Effector memory CD8-positive, alpha-beta T cell (primary cell): ENCODE measurements around the gene ATG2B.

ENCODE experiments used
- ATAC-seq: fragments of 150-1000 bp; cut with Tn5 transposase; replicated peaks from 2 replicates; pipeline ENCODE4 v1.10.0; 2021; ENCODE audit warnings: mild to moderate bottlenecking, moderate library complexity
- DNase-seq, 3 experiments: peaks; one replicate each; pipeline ENCODE4 v3.0.0; 2021
- H3K27ac Mint-ChIP-seq, 2 donors: one replicate each; pipeline ENCODE4 v1.8.0; 2022; ENCODE audit warnings: mild to moderate bottlenecking in 2 of 2, mixed read lengths in 2 of 2, moderate library complexity in 2 of 2
- H3K27me3 Mint-ChIP-seq, 2 donors: one replicate each; pipeline ENCODE4 v1.8.0; 2022; ENCODE audit warnings: mixed read lengths in 2 of 2
- H3K36me3 Mint-ChIP-seq: one replicate; pipeline ENCODE4 v1.8.0; 2022; ENCODE audit warnings: mild to moderate bottlenecking, moderate library complexity, mixed read lengths; ENCODE audit not compliant: insufficient read depth
- H3K4me1 Mint-ChIP-seq, 2 donors: one replicate each; pipeline ENCODE4 v1.8.0; 2022; ENCODE audit warnings: low read depth in 2 of 2, mixed read lengths in 2 of 2
- H3K4me3 Mint-ChIP-seq, 2 donors: one replicate each; pipeline ENCODE4 v1.8.0; 2022; ENCODE audit warnings: mild to moderate bottlenecking in 2 of 2, mixed read lengths in 2 of 2, moderate library complexity in 2 of 2
- H3K9me3 Mint-ChIP-seq, 2 donors: one replicate each; pipeline ENCODE4 v1.8.0; 2022; ENCODE audit warnings: mixed read lengths in 2 of 2

Gene ATG2B

DNA sequence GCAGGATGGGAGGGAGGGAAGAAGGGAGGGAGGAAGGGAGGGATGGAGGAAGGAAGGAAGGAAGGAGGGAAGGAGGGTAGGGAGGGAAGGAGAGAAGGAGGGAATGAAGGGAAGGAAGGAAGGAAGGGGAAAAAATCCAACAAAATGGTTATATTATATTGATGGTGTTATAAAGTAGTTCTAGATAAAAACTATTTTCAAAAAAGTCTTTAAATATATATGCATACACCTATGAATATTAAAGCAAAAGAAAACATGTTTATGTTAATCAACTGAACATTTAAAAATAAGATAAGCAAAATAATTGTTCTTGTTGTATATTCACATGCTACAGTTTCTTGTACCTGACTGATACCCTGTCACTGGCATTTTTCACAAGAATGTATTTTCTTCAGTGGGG, 105.2 kb downstream of the ATG2B start:
- ATAC-seq (no peak), DNase-seq (no peak)
- no peaks in the 10 kb centered on the region for H3K9me3 Mint-ChIP-seq
- no peaks in the 10 kb centered on the region for H3K4me1 Mint-ChIP-seq
- H3K4me3 Mint-ChIP-seq, result no peak overlapping the region
- H3K27ac Mint-ChIP-seq, result no peak overlapping the region
- H3K36me3 Mint-ChIP-seq, result no peaks in the 10 kb centered on the region
- peaks cover 51 to 55% of the 10 kb centered on the region in 2 donors for H3K27me3 Mint-ChIP-seq

DNA sequence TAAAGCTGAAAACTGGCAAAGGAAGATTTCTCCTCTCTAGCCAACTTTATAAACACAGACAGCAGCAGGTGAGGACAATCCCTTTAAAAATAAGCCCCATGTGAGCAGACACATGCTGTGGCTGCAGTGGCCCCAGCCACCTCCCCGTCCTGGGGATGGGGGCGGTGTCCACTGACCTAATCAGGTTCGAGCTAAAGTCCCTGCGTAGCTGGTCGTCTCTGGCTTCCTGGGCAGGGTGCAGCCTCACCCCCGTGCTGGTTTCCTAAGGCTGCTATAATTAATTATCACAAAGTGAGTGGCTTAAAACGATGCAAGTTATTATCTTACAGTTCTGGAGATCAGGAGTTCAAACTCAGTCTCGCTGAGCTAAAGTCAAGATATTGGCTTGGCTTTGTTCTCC, 106.1 kb downstream of the ATG2B start:
- ATAC-seq, result no peak
- H3K9me3 Mint-ChIP-seq, result no peaks in the 10 kb centered on the region
- peaks cover 59 to 63% of the 10 kb centered on the region in 2 donors for H3K27me3 Mint-ChIP-seq
- no peak for DNase-seq
- H3K27ac Mint-ChIP-seq, result no peak overlapping the region
- H3K4me1 Mint-ChIP-seq, result no peaks in the 10 kb centered on the region
- no peak overlapping the region for H3K4me3 Mint-ChIP-seq
- H3K36me3 Mint-ChIP-seq, result no peaks in the 10 kb centered on the region

DNA sequence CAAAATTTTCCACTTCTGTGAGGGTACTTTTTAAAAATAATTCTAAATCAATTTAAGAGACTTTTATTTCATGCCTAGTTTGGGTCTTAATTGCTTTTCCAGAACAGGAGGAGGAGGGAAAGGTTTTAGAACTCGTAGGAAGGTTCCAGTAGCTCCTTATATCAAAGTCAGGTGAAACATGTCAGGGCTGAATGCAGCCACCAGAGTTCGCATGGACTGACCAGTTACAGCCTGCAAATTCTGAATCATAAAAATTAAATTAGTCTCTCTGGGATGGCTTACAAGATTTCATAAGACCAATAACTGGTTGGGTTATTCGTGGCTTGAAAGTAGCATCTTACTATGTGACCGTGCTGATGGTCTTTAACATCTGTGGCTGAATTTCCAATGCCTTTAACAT, 106.7 kb downstream of the ATG2B start:
- H3K9me3 Mint-ChIP-seq, result no peaks in the 10 kb centered on the region
- DNase-seq, result no peak
- no peak overlapping the region for H3K27ac Mint-ChIP-seq
- H3K27me3 Mint-ChIP-seq, result peaks cover 64 to 70% of the 10 kb centered on the region in 2 donors
- no peaks in the 10 kb centered on the region for H3K36me3 Mint-ChIP-seq
- no peak overlapping the region for H3K4me3 Mint-ChIP-seq
- no peak for ATAC-seq
- no peaks in the 10 kb centered on the region for H3K4me1 Mint-ChIP-seq

DNA sequence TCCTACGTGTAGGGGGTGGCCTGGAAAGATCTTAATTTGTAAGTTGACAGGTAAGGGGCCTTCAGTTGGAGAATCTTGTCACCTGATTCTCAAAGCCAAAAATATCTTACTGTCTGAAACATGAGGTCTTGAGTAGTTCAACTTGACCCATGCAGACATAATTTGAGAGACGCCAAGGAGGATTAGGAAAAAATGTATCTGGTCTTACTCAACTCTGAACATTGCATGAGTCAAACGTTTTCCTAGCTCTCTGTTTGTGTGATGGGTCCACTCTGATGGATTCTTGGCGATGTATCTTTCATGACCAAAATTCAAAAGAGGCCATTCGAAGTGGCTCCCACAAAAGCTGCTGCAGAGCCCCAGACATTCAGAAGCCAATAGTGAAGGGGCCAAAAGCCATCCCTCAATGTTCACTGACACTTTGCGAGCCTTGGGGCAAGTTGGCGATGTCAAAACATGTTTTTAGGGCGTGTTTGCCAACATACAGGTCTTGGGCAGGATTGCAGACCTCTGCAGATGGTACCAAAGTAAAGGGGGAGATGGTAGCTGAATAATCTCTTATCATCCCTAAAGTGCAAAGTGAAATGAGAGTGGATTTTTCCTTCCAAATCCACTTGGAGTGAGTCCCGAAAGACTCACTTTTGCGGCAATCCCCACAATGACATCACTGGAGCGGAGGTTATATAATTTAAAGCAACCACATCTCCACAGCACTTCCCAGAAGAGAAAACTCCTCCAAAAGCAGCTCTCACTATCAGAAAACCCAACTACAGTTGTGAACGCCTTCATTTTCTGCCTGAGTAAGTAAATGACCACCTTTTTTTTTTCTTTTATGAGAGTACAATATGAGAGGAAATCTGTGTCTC, 107.4 kb downstream of the ATG2B start, which contains the start of gene BDKRB1:
Gene BDKRB1 (plus strand): TSS at position 710 of the 866 bp plus-strand sequence. CDS start 7,473 bp downstream, outside the sequence.
- no peak for ATAC-seq
- no peaks in the 10 kb centered on the region for H3K4me1 Mint-ChIP-seq
- peaks cover 64 to 71% of the 10 kb centered on the region in 2 donors for H3K27me3 Mint-ChIP-seq
- H3K9me3 Mint-ChIP-seq, result no peaks in the 10 kb centered on the region
- H3K36me3 Mint-ChIP-seq, result no peaks in the 10 kb centered on the region
- no peak within 1 kb of the TSS for H3K27ac Mint-ChIP-seq
- no peak within 1 kb of the TSS for H3K4me3 Mint-ChIP-seq
- DNase-seq, result no peak

DNA sequence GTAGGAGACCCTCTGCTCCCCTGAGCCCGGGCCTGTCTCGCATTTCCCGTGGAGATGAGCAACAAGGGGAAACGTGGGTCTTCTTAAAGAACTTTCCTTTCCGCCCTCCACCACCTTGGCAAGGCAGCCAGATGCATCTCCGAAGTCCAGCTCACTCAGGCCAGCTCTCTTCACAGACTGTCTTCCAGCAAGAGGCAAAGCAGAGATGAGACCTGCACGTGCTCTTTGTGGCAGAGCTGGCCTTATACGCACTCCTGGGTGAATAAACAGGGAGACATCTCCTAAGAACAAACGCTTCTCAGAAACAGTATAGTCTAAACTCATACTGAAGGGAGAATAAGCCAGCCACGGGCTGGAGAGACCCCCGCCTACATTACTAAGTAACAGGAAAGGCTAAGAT, 108.5 kb downstream of the ATG2B start:
- H3K27ac Mint-ChIP-seq, result no peak overlapping the region
- no peaks in the 10 kb centered on the region for H3K9me3 Mint-ChIP-seq
- DNase-seq (no peak), ATAC-seq (no peak)
- H3K27me3 Mint-ChIP-seq, result peaks cover 72 to 79% of the 10 kb centered on the region in 2 donors
- H3K4me3 Mint-ChIP-seq, result no peak overlapping the region
- H3K4me1 Mint-ChIP-seq, result no peaks in the 10 kb centered on the region
- no peaks in the 10 kb centered on the region for H3K36me3 Mint-ChIP-seq

DNA sequence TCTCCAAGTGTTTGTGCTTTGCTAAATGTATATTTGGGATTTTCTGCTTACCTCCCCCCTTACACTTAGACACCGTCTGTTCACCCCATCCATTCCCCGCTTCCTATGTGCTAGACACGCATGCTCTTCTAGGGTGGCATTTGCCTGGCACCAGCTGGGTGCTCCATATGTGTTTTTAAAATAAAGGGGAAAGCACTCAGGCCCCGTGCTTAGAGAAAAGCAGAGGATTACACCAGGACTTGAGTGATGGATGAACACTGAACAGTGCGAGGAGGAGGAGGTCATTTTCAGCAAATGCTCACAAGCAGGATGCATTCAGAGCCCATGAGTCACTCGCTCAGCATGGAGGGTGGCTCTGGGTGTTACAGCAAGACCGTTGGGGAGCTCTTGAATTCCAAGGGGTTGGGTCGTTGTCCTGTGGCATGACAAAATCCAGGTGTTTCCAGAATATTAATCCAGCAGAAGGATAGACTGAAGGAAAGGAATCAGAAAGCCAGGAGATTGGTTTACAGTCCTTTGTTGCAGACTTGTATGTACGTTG, 110.1 kb downstream of the ATG2B start:
- Mint-ChIP-seq H3K4me1 (no peaks in the 10 kb centered on the region), H3K27me3 (peaks cover 88 to 89% of the 10 kb centered on the region in 2 donors), H3K27ac (no peak overlapping the region), H3K36me3 (no peaks in the 10 kb centered on the region), H3K4me3 (no peak overlapping the region), H3K9me3 (no peaks in the 10 kb centered on the region)
- ATAC-seq, result no peak
- no peak for DNase-seq

DNA sequence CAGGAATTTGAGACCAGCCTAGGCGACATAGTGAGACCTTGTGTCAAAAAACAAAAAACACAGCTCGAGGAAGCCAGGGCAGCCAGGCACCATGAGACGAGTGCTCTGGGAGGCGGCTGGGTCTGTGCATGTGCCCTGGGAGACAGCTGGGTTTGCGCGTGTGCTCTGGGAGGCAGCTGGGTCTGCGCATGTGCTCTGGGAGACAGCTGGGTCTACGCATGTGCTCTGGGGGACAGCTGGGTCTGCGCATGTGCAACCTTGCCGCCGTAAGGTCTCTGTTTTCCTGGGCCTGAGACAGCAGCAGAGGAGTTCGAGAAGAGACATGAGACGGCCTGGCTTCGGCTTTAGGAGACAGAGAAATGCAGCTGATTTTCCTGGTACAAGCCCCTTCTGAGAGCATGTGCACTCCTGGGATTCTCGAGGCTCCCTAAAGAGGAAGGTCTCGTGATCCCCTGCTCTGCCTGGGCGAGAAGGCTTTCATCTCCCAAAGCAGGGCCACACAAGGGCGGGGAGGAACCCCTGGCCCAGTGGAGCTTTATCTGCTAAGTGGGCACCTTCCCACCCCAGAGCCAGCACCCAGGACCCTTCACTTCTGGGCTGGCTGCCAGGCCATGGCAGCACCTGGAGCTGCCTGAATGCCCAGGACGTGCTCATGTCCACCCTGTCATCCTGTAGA, 110.7 kb downstream of the ATG2B start:
- H3K27ac Mint-ChIP-seq, result no peak overlapping the region
- H3K9me3 Mint-ChIP-seq, result no peaks in the 10 kb centered on the region
- peaks cover 86 to 89% of the 10 kb centered on the region in 2 donors for H3K27me3 Mint-ChIP-seq
- no peak for DNase-seq
- H3K4me1 Mint-ChIP-seq, result no peaks in the 10 kb centered on the region
- ATAC-seq, result no peak
- no peak overlapping the region for H3K4me3 Mint-ChIP-seq
- H3K36me3 Mint-ChIP-seq, result no peaks in the 10 kb centered on the region

DNA sequence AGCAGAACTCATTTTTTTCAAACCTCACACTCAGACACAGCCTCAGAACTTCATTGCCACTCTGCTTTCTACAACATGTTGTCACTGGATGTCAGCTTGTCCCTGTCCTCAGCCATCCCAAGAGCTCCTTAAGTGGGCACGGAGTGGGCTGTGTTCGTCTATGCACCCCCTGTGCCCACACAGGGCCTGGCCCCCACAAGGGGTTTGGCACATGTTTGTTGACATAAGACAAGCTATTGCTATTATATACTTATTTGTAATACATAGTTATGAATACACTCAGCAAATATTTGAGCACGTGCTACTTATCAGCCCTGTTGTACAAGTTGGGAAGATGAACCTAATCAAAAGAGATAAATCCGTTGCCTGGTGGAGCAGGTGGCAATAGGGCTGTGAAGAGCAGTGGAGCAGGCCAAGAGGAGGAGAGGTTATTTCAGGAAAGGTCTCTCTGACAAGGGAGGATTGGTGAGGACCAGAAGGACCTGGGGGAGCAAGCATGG, 111.4 kb downstream of the ATG2B start:
- DNase-seq, result no peak
- Mint-ChIP-seq H3K9me3 (no peaks in the 10 kb centered on the region), H3K4me3 (no peak overlapping the region), H3K27ac (no peak overlapping the region), H3K36me3 (no peaks in the 10 kb centered on the region), H3K27me3 (peaks cover 79 to 89% of the 10 kb centered on the region in 2 donors), H3K4me1 (no peaks in the 10 kb centered on the region)
- ATAC-seq, result no peak

DNA sequence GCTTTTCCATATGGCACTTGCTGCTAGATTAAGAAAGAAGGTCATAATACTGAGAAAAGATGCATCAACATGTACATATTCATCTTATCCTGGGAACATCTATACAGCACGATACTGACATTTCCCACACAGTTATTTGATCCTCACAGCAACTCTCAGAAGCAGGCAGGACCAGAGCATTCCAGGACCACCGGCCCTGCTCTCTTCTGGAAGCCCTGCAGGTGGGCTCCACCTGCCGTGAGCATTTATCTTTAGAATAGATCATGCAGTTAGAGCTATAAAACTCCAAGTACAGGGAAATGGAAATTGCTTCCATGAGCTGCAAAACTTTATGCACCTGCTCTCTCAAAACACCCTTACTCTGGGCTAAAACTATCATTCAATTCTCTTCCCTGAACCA, 112.7 kb downstream of the ATG2B start:
- peaks cover 69 to 98% of the 10 kb centered on the region in 2 donors for H3K27me3 Mint-ChIP-seq
- H3K4me3 Mint-ChIP-seq, result no peak overlapping the region
- ATAC-seq (no peak), DNase-seq (no peak)
- no peaks in the 10 kb centered on the region for H3K4me1 Mint-ChIP-seq
- H3K27ac Mint-ChIP-seq, result no peak overlapping the region
- H3K9me3 Mint-ChIP-seq, result no peaks in the 10 kb centered on the region
- no peaks in the 10 kb centered on the region for H3K36me3 Mint-ChIP-seq

DNA sequence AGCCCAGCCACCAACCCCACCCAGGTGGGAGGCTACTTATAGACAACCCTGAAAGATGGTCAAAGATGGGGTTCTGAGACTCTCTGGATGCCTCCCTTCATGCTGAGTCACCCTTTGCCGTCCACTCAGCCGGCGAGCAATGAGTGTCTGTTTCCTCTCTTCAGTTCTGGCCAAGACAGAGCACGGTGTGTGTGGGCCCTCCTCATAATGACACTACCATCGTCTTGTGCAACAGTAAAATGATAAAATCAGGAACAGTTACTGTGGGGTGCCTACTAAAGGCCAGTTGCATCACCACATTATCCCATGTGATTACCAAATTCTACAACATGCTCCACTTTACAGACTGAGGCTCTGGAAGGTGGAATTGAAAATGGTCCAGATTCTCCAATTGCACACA, 114.1 kb downstream of the ATG2B start:
- no peak for ATAC-seq
- DNase-seq, result no peak
- Mint-ChIP-seq H3K27ac (no peak overlapping the region), H3K27me3 (peaks cover 63 to 90% of the 10 kb centered on the region in 2 donors), H3K4me1 (no peaks in the 10 kb centered on the region), H3K4me3 (no peak overlapping the region), H3K9me3 (no peaks in the 10 kb centered on the region), H3K36me3 (no peaks in the 10 kb centered on the region)

DNA sequence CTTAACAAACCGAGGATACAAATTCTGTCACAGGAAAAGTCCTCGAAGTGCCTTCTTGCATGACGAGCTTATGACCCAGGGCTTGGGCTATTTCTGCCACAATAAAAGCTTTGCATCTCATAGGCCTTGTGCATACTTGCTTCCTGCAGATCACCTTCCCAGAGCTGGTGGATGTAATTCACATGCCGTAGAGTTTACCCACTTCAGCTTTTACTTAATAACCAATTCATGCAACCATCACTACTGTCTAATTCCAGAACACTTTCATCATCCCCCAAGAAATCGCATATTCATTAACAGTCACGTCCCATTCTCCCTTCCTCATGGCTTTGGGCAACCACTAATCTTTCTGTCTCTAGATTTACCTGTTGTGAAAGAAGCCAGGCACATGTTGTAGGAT, 116.1 kb downstream of the ATG2B start:
- no peak overlapping the region for H3K4me3 Mint-ChIP-seq
- H3K36me3 Mint-ChIP-seq, result peaks cover under 1% of the 10 kb centered on the region
- H3K4me1 Mint-ChIP-seq, result no peaks in the 10 kb centered on the region
- H3K27ac Mint-ChIP-seq, result no peak overlapping the region
- ATAC-seq, result no peak
- H3K27me3 Mint-ChIP-seq, result peaks cover 43 to 73% of the 10 kb centered on the region in 2 donors
- DNase-seq, result no peak
- no peaks in the 10 kb centered on the region for H3K9me3 Mint-ChIP-seq

DNA sequence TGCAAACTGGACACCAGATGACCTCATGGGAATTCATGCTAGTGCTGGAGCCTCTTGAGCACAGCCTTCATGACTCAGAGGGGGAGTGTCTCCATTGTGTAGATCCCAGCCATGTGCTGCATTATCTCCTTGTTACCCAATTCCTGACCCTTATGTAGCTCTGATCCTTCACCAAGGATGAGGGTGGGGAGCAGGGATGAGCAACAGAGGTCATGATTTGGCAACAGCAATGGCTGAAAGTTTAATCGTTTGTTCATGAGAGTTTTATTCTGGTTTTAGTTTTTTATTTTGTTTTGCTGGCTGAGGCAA, 116.6 kb downstream of the ATG2B start:
- H3K9me3 Mint-ChIP-seq, result no peaks in the 10 kb centered on the region
- peaks cover 38 to 73% of the 10 kb centered on the region in 2 donors for H3K27me3 Mint-ChIP-seq
- peaks cover 3% of the 10 kb centered on the region for H3K36me3 Mint-ChIP-seq
- no peak for ATAC-seq
- DNase-seq, result no peak
- no peak overlapping the region for H3K4me3 Mint-ChIP-seq
- H3K27ac Mint-ChIP-seq, result no peak overlapping the region
- no peaks in the 10 kb centered on the region for H3K4me1 Mint-ChIP-seq

DNA sequence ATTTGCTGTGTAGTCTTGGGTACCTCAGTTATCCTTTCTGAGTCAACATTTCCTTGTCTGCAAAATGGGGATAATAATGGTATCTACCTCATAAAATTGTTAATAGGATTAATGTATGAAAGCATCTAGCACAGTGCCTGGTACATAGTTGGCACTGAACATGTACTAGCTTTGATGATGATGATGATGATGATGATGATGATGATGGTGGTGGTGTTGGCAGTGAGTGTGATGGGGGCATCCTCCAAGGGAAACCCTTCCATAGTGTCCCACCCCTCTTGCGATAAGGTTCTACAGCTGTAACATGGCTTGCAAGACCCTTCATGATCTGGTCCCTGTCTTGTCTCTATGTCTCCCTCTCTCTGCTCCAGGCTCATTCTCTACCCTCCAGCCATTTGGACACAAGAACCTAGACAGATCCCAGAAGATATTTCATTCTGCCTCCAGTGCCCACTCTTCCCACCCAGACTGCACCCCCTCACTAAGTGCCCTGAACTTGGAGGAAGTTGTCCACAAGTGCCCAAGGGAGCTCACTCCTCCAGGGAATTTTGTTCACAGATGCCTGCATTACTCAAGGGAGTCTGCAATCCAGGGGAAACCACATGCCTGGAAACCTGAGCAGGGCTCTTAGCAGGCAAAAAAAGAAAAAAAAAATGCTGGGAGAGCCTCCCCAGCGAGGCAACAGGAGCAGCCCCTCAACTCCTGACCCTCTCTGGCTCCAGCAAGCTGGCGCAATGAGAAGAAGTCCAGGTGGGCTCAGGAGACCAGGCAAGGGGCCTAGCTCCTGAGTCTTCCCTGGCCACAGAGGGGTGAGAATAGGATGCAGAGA, 117.2 kb downstream of the ATG2B start:
- Mint-ChIP-seq H3K9me3 (no peaks in the 10 kb centered on the region), H3K36me3 (peaks cover 3% of the 10 kb centered on the region), H3K27ac (no peak overlapping the region), H3K27me3 (peaks cover 32 to 69% of the 10 kb centered on the region in 2 donors), H3K4me1 (no peaks in the 10 kb centered on the region), H3K4me3 (no peak overlapping the region)
- DNase-seq (no peak), ATAC-seq (no peak)
